HCT116 (cell line): ENCODE data around the gene CTAGE9. TPM values are rescaled to one million over a fixed set of nuclear protein-coding genes. Genes with fewer than 3 reads are reported as not detected.

Source experiments
- ATAC-seq: fragments of 200-7000 bp; cut with Tn5 transposase; 2 replicates; pipeline ENCODE4 v1.9.1; 2020; ENCODE audit warnings: mild to moderate bottlenecking, moderate library complexity
- BruUV-seq: library from RNA; stranded (reverse); fragments of 400-500 nt; replicated peaks from 2 replicates; lab custom pipeline; 2021; lab: Mats Ljungman, UMichigan
- CTCF ChIA-PET: fragments of 300-600 bp; sonication (Branson Sonifier 250); formaldehyde crosslinking; loops from one replicate; lab custom pipeline; 2021; ENCODE audit warnings: antibody characterized with exemption; lab: Charles Lee
- POLR2A ChIA-PET: fragments of 300-600, 350-600 bp; sonication (Branson Sonifier 250); formaldehyde crosslinking; loops from one replicate; lab custom pipeline; 2021; ENCODE audit warnings: antibody characterized with exemption; lab: Charles Lee
- RAD21 ChIA-PET, 2 experiments: fragments of 300-600 bp; sonication (Branson Sonifier 250); formaldehyde crosslinking; loops; one replicate each; lab custom pipeline; 2023; ENCODE audit warnings: low total read pairs in 2 of 2; ENCODE audit not compliant: uncharacterized antibody in 2 of 2, unreplicated experiment in 2 of 2, low non-redundant PET in 1 of 2; lab: Charles Lee
- DNase-seq: peaks from one replicate; pipeline ENCODE4 v3.0.0-alpha.2; 2010; ENCODE audit warnings: low read depth, low spot score
- H2AFZ ChIP-seq: fragments of 200-600 bp; shearing (Covaris generic), sonication (generic); 2 replicates; pipeline ENCODE4 v1.6.1; 2017; ENCODE audit warnings: low read depth, mixed run types, mixed read lengths, antibody characterized with exemption, low read length; ENCODE audit not compliant: poor library complexity, severe bottlenecking
- H3K27ac ChIP-seq: 2 replicates; pipeline ENCODE4 v1.5.1; 2012; ENCODE audit warnings: low read depth, low read length
- H3K27me3 ChIP-seq: fragments of 200-600 bp; sonication (generic); 2 replicates; pipeline ENCODE4 v1.6.1; 2016; ENCODE audit warnings: mixed run types, low read length, mixed read lengths; ENCODE audit not compliant: insufficient read depth
- H3K36me3 ChIP-seq, 2 experiments: fragments of 200-500 bp in 1 of 2; fragments of 200-600 bp in 1 of 2; sonication (Bioruptor generic) in 1 of 2; sonication (generic) in 1 of 2; 2 replicates each; pipeline versions ENCODE4 v1.5.1 to v1.6.1; 2014 to 2016; ENCODE audit warnings: low read length in 2 of 2, inconsistent platforms in 1 of 2, mixed read lengths in 1 of 2, mixed run types in 1 of 2; ENCODE audit not compliant: insufficient read depth in 2 of 2, control insufficient read depth in 1 of 2
- H3K4me1 ChIP-seq, 2 experiments: fragments of 200-600 bp in 1 of 2; sonication (generic) in 1 of 2; 2 replicates each; pipeline versions ENCODE4 v1.5.1 to v1.6.1; 2012 to 2017; ENCODE audit warnings: low read length in 2 of 2, inconsistent platforms in 1 of 2, mild to moderate bottlenecking in 1 of 2, mixed read lengths in 1 of 2, mixed run types in 1 of 2, moderate library complexity in 1 of 2; ENCODE audit not compliant: insufficient read depth in 2 of 2, control insufficient read depth in 1 of 2
- H3K4me2 ChIP-seq: fragments of 200-600 bp; sonication (generic); 2 replicates; pipeline ENCODE4 v1.6.1; 2017; ENCODE audit warnings: mixed run types, low read length, mixed read lengths
- H3K4me3 ChIP-seq, 2 experiments: fragments of 200-600 bp in 1 of 2; sonication (generic) in 1 of 2; replicated peaks in 1 of 2; 2 replicates each; pipeline ENCODE4 v1.5.1; 2011 to 2016; ENCODE audit warnings: low read length in 2 of 2, control low read depth in 1 of 2, low read depth in 1 of 2, mild to moderate bottlenecking in 1 of 2, mixed read lengths in 1 of 2, mixed run types in 1 of 2
- H3K79me2 ChIP-seq: fragments of 200-600 bp; sonication (generic); 2 replicates; pipeline ENCODE4 v1.6.1; 2017; ENCODE audit warnings: mild to moderate bottlenecking, mixed run types, low read length, moderate library complexity, mixed read lengths; ENCODE audit not compliant: insufficient read depth
- H3K9ac ChIP-seq: fragments of 200-600 bp; sonication (generic); 2 replicates; pipeline ENCODE4 v1.6.1; 2016; ENCODE audit warnings: low read length, mixed read lengths
- H3K9me2 ChIP-seq: fragments of 200-600 bp; sonication (generic), shearing (Covaris generic); 2 replicates; pipeline ENCODE4 v1.6.1; 2017; ENCODE audit warnings: mixed run types, mild to moderate bottlenecking, moderate library complexity; ENCODE audit not compliant: insufficient read depth
- H3K9me3 ChIP-seq, 2 experiments: fragments of 200-500 bp in 1 of 2; fragments of 200-600 bp in 1 of 2; sonication (Bioruptor generic) in 1 of 2; sonication (generic) in 1 of 2; 2 replicates each; pipeline ENCODE4 v1.6.1; 2014 to 2017; ENCODE audit warnings: low read length in 2 of 2, mixed read lengths in 2 of 2, inconsistent platforms in 1 of 2, low read depth in 1 of 2, mild to moderate bottlenecking in 1 of 2, mixed run types in 1 of 2, moderate library complexity in 1 of 2; ENCODE audit not compliant: control insufficient read depth in 1 of 2, insufficient read depth in 1 of 2
- H4K20me1 ChIP-seq: fragments of 200-600 bp; sonication (generic), shearing (Covaris generic); 2 replicates; pipeline ENCODE4 v1.6.1; 2017; ENCODE audit warnings: mixed run types, mild to moderate bottlenecking, moderate library complexity; ENCODE audit not compliant: insufficient read depth
- CTCF ChIP-seq, 3 experiments: fragments of 200-600 bp in 1 of 3; sonication (generic) in 1 of 3; IDR thresholded peaks in 2 of 3; conservative IDR thresholded peaks in 1 of 3; 2 replicates each; pipeline ENCODE4 v1.5.1; 2012 to 2017; ENCODE audit warnings: low read depth in 2 of 3, low read length in 2 of 3, antibody characterized with exemption in 1 of 3, borderline replicate concordance in 1 of 3, control low read depth in 1 of 3, mild to moderate bottlenecking in 1 of 3, mixed read lengths in 1 of 3, mixed run types in 1 of 3, moderate library complexity in 1 of 3; ENCODE audit not compliant: insufficient read depth in 1 of 3
- TCF7L2 ChIP-seq: IDR thresholded peaks from 2 replicates; pipeline ENCODE4 v1.7.0; 2011; ENCODE audit warnings: borderline replicate concordance, inconsistent platforms; ENCODE audit not compliant: insufficient read depth, insufficient read length; ENCODE audit errors: extremely low read depth
- ZNF274 ChIP-seq: fragments of 200-500 bp; sonication (Bioruptor generic); IDR thresholded peaks from 2 replicates; pipeline ENCODE4 v1.6.1; 2014; ENCODE audit warnings: mild to moderate bottlenecking, low read depth, low read length, inconsistent platforms
- intact Hi-C: fragments of 100-400 bp; cut with micrococcal nuclease; formaldehyde crosslinking; loops from 2 replicates; pipeline ENCODE4 v1.10.0; 2022
- total RNA-seq: library from RNA; stranded (reverse); gene quantifications from one replicate; pipeline ENCODE4 v1.2.1, GENCODE V29; 2021; ENCODE audit not compliant: unreplicated experiment
- TF ChIP-seq, protein P1 (sequence below): IDR thresholded peaks from 2 replicates; pipeline ENCODE4 v1.6.1; 2012
- TF ChIP-seq, protein P2 (sequence below): IDR thresholded peaks from 2 replicates; pipeline ENCODE4 v1.6.1; 2011; ENCODE audit warnings: mild to moderate bottlenecking, low read length, moderate library complexity; ENCODE audit not compliant: insufficient replicate concordance; ENCODE audit errors: extremely low read depth

CTAGE9 gene
- total RNA-seq, 1 experiment from 2014 or later: not detected

DNA sequence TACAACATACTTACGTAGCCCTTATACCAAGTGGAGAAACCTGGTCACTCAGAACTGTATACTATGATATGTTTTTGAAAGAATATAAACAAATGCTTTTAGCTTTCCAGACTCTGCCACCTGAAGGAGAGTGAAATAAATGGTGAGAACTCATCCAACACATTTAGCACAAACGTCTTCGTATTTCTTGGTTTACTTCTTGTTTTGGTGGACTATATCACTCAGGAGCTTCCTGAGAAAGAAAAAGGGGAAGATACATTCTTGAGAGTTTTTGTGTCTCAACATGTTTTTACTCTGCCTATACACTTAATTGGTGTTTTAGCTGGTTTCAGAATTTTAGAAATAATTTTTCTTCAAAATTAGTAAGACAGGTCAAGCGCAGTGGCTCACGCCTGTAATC is 19.4 kb upstream of the CTAGE9 start:
- RAD21 ChIA-PET: no interaction called here
- no peak overlapping the region for H3K9ac ChIP-seq
- no peak overlapping the region for H3K4me2 ChIP-seq
- H3K4me3 ChIP-seq: no peak overlapping the region
- TF ChIP-seq, protein P1, sequence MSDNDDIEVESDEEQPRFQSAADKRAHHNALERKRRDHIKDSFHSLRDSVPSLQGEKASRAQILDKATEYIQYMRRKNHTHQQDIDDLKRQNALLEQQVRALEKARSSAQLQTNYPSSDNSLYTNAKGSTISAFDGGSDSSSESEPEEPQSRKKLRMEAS: no peak
- TF ChIP-seq, protein P2, sequence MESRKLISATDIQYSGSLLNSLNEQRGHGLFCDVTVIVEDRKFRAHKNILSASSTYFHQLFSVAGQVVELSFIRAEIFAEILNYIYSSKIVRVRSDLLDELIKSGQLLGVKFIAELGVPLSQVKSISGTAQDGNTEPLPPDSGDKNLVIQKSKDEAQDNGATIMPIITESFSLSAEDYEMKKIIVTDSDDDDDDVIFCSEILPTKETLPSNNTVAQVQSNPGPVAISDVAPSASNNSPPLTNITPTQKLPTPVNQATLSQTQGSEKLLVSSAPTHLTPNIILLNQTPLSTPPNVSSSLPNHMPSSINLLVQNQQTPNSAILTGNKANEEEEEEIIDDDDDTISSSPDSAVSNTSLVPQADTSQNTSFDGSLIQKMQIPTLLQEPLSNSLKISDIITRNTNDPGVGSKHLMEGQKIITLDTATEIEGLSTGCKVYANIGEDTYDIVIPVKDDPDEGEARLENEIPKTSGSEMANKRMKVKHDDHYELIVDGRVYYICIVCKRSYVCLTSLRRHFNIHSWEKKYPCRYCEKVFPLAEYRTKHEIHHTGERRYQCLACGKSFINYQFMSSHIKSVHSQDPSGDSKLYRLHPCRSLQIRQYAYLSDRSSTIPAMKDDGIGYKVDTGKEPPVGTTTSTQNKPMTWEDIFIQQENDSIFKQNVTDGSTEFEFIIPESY: no peak
- no peak for TF ChIP-seq TCF7L2
- TF ChIP-seq CTCF (IDR thresholded peaks at IDR 0.05 in 2 of 3, conservative IDR thresholded peaks at IDR 0.05 in 1 of 3; ENCODE audit: borderline replicate concordance in 1 of 3, insufficient read depth in 1 of 3, low read depth in 2 of 3, low read length in 2 of 3): no peak
- TF ChIP-seq ZNF274: no peak
- CTCF ChIA-PET: no interaction called here
- H3K4me1 ChIP-seq: no peaks in the 10 kb centered on the region
- intact Hi-C loops: no loop called here
- no peak for DNase-seq
- no peaks in the 10 kb centered on the region for H3K36me3 ChIP-seq
- POLR2A ChIA-PET: no interaction called here
- H3K79me2 ChIP-seq: no peaks in the 10 kb centered on the region
- ATAC-seq: no peak
- H4K20me1 ChIP-seq: no peaks in the 10 kb centered on the region
- H3K27ac ChIP-seq: no peak overlapping the region
- BruUV-seq: no TSS peak
- no peaks in the 10 kb centered on the region for H3K27me3 ChIP-seq
- no peaks in the 10 kb centered on the region for H3K9me2 ChIP-seq
- no peak overlapping the region for H2AFZ ChIP-seq
- no peaks in the 10 kb centered on the region for H3K9me3 ChIP-seq
